GM23248 (cell line): ENCODE data around the gene HHATL.
"Not testable (repeated sequence)": the region's sequence is repeated elsewhere in the genome, so short reads cannot be mapped to it uniquely, and the experiment has no call there.

Experiments
- EZH2 ChIP-seq: fragments of 200-600 bp; sonication (generic); IDR thresholded peaks from 2 replicates; pipeline ENCODE4 v1.6.1; 2018; ENCODE audit warnings: antibody characterized with exemption, mild to moderate bottlenecking; ENCODE audit not compliant: insufficient read depth, poor library complexity, severe bottlenecking
- EZH2phosphoT487 ChIP-seq: fragments of 200-600 bp; sonication (generic); IDR thresholded peaks from 2 replicates; pipeline ENCODE4 v1.6.1; 2018; ENCODE audit warnings: antibody characterized with exemption, moderate library complexity, mild to moderate bottlenecking, low read depth; ENCODE audit not compliant: insufficient read depth

DNA sequence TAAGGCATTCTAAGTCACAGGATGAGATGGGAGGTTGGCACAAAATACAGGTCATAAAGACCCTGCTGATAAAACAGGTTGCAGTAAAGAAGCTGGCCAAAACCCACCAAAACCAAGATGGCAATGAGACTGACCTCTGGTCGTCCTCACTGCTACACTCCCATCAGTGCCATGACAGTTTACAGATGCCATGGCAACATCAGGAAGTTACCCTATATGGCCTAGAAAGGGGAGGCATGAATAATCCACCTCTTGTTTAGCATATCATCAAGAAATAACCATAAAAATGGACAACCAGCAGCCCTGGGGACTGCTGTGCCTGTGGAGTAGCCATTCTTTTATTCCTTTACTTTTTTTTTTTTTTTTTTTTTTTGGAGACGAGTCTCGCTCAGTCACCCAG is 19.8 kb upstream of the HHATL start:
- TF ChIP-seq EZH2phosphoT487, EZH2: not testable (repeated sequence)
